ENCODE results near the gene CARNS1. TPM values are rescaled to one million over a fixed set of nuclear protein-coding genes. Genes with fewer than 3 reads are reported as not detected.

Gene CARNS1
- total RNA-seq, 1 experiment from 2014 or later: 1.3 TPM

DNA sequence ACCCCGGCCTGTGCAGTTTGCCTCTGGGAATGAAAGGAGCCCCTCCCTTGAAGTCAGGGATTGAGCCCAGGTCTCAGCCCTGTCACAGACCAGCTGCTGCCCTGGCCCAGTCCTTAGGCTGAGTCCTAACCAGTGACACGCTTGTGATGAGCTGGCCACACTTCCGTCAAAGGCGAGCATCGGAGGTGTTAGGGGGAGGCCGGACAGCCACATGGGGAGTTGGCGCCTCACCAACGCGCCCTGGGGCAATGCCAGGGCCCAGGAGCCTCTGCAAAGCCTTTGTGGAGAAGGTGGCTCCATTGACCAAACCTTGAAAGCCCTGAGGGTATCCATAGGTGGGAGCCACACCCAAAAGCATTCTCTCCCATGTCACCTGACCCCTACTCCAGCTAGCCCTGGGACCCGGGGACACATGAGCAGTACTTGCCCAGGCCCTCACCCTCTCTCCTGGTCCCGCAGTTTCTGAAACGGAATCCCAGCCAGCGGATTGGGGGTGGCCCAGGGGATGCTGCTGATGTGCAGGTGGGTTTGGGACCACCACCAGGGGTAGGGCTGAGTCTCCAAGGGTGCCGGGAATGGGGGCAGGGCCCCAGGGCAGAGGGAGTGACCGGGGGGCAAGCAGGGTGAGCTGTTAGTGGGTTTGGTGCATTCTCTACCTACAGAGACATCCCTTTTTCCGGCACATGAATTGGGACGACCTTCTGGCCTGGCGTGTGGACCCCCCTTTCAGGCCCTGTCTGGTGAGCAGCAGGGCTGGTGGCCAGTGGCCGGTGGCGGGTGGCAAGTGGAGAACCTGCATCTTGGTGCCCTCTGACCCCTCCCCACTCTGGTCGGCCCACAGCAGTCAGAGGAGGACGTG is 18.3 kb downstream of the CARNS1 start (continued):
- TF ChIP-seq ZNF219 (CRISPR knock-in tag; IDR thresholded peaks at IDR 0.05; ENCODE audit: borderline replicate concordance): no peak
- no peak for TF ChIP-seq MXD4 (CRISPR knock-in tag; IDR thresholded peaks at IDR 0.05; ENCODE audit: borderline replicate concordance)
- TF ChIP-seq NFE2L1 (CRISPR knock-in tag; IDR thresholded peaks at IDR 0.05): no peak
- TF ChIP-seq TCF7 (CRISPR knock-in tag; IDR thresholded peaks at IDR 0.05; ENCODE audit: low read depth): no peak

- H3K4me1 Mint-ChIP-seq: peaks cover 15% of the 10 kb centered on the region
- peaks cover 9% of the 10 kb centered on the region for H3K36me3 Mint-ChIP-seq
- POLR2A ChIA-PET: no interaction called here
- ATAC-seq (no peak), DNase-seq (ENCODE audit: low spot score) (no peak)
- H3K4me3 Mint-ChIP-seq: no peak overlapping the region
- CTCF ChIA-PET: no interaction called here
- no peak for TF ChIP-seq TEAD4 (CRISPR knock-in tag; IDR thresholded peaks at IDR 0.05)
- TF ChIP-seq ATF1 (CRISPR knock-in tag; IDR thresholded peaks at IDR 0.05): no peak
- TF ChIP-seq ZBTB21 (CRISPR knock-in tag; IDR thresholded peaks at IDR 0.05; ENCODE audit: borderline replicate concordance): no peak
- TF ChIP-seq ZNF671 (CRISPR knock-in tag; IDR thresholded peaks at IDR 0.05): no peak
- TF ChIP-seq RELA (CRISPR knock-in tag; IDR thresholded peaks at IDR 0.05; ENCODE audit: borderline replicate concordance): no peak
- TF ChIP-seq FOXJ3 (CRISPR knock-in tag; IDR thresholded peaks at IDR 0.05; ENCODE audit: borderline replicate concordance): no peak
- no peak for TF ChIP-seq NFATC4 (CRISPR knock-in tag; IDR thresholded peaks at IDR 0.05)
- TF ChIP-seq SP1 (CRISPR knock-in tag; conservative IDR thresholded peaks at IDR 0.05): no peak
- TF ChIP-seq STAT6 (CRISPR knock-in tag; conservative IDR thresholded peaks at IDR 0.05; ENCODE audit: low read depth): no peak
- TF ChIP-seq FOXK1 (CRISPR knock-in tag; IDR thresholded peaks at IDR 0.05): no peak
- TF ChIP-seq, protein P1, sequence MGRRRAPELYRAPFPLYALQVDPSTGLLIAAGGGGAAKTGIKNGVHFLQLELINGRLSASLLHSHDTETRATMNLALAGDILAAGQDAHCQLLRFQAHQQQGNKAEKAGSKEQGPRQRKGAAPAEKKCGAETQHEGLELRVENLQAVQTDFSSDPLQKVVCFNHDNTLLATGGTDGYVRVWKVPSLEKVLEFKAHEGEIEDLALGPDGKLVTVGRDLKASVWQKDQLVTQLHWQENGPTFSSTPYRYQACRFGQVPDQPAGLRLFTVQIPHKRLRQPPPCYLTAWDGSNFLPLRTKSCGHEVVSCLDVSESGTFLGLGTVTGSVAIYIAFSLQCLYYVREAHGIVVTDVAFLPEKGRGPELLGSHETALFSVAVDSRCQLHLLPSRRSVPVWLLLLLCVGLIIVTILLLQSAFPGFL (CRISPR knock-in tag; IDR thresholded peaks at IDR 0.05; ENCODE audit: borderline replicate concordance): no peak
- no peak for TF ChIP-seq ZNF138 (CRISPR knock-in tag; conservative IDR thresholded peaks at IDR 0.05)
- TF ChIP-seq, protein P2, sequence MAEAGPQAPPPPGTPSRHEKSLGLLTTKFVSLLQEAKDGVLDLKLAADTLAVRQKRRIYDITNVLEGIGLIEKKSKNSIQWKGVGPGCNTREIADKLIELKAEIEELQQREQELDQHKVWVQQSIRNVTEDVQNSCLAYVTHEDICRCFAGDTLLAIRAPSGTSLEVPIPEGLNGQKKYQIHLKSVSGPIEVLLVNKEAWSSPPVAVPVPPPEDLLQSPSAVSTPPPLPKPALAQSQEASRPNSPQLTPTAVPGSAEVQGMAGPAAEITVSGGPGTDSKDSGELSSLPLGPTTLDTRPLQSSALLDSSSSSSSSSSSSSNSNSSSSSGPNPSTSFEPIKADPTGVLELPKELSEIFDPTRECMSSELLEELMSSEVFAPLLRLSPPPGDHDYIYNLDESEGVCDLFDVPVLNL (CRISPR knock-in tag; IDR thresholded peaks at IDR 0.05; ENCODE audit: borderline replicate concordance, low read depth): no peak
- H3K27me3 Mint-ChIP-seq (ENCODE audit: low read depth): no peaks in the 10 kb centered on the region
- no peak overlapping the region for H3K27ac Mint-ChIP-seq
- no peaks in the 10 kb centered on the region for H3K9me3 Mint-ChIP-seq
Observed at GRCh38 chr11:67434395-67434881, 19.0 kb downstream of the CARNS1 start.

DNA sequence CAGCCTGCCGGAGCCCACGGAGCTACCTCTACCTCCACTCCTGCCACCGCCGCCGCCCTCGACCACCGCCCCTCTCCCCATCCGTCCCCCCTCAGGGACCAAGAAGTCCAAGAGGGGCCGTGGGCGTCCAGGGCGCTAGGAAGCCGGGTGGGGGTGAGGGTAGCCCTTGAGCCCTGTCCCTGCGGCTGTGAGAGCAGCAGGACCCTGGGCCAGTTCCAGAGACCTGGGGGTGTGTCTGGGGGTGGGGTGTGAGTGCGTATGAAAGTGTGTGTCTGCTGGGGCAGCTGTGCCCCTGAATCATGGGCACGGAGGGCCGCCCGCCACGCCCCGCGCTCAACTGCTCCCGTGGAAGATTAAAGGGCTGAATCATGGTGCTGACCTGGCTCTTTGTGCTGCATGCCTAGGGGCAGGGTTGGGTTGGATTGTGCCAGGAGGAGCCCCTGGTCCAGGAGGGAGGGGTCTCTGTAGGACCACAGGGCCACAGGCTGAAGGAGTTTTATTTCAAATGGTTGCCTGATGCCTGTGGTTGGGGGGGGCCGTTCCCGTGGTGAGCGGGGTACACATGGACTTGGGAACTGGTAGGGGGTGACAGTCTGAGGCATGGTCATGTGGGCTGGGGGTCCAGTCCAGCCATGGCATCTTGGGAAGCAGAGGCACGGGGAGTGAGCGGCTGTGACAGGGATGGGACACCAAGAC is 19.7 kb downstream of the CARNS1 start:
- Mint-ChIP-seq H3K9me3 (no peaks in the 10 kb centered on the region), H3K36me3 (peaks cover 9% of the 10 kb centered on the region), H3K4me3 (no peak overlapping the region), H3K27ac (peak overlapping the region; percentile 49; the same call in 1 of the 2 replicates), H3K27me3 (ENCODE audit: low read depth) (no peaks in the 10 kb centered on the region), H3K4me1 (peaks cover 16% of the 10 kb centered on the region)
- ChIA-PET CTCF (no interaction called here), POLR2A (interaction anchor here (2.2 kb wide), 1 partner anchor 34 kb away, joined by 11 read pairs; the partner anchor contains the start of gene PPP1CA)
- DNase-seq (ENCODE audit: low spot score) (no peak), ATAC-seq (no peak)
- TF ChIP-seq, protein P3, sequence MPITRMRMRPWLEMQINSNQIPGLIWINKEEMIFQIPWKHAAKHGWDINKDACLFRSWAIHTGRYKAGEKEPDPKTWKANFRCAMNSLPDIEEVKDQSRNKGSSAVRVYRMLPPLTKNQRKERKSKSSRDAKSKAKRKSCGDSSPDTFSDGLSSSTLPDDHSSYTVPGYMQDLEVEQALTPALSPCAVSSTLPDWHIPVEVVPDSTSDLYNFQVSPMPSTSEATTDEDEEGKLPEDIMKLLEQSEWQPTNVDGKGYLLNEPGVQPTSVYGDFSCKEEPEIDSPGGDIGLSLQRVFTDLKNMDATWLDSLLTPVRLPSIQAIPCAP (CRISPR knock-in tag; IDR thresholded peaks at IDR 0.05): no peak
- TF ChIP-seq RELA (CRISPR knock-in tag; IDR thresholded peaks at IDR 0.05; ENCODE audit: borderline replicate concordance) (no peak), AFF4 (CRISPR knock-in tag; IDR thresholded peaks at IDR 0.05; ENCODE audit: borderline replicate concordance) (no peak), ZSCAN18 (CRISPR knock-in tag; IDR thresholded peaks at IDR 0.05) (no peak)

All from WTC11 (cell line).